K562 (cell line): Measurements from ENCODE around the gene ZBTB43.

ENCODE experiments used
- CHD1 ChIP-seq: fragments of 200-600 bp; sonication (generic); IDR thresholded peaks from one replicate; pipeline ENCODE4 v1.6.1; 2012; ENCODE audit warnings: mild to moderate bottlenecking, moderate library complexity, low read length, inconsistent platforms
- CHD2 ChIP-seq: IDR thresholded peaks from 2 replicates; pipeline ENCODE4 v1.6.1; 2011; ENCODE audit warnings: low read depth, low read length
- EZH2 ChIP-seq: IDR thresholded peaks from 2 replicates; pipeline ENCODE4 v1.6.1; 2012; ENCODE audit warnings: low read depth, mild to moderate bottlenecking, inconsistent platforms, low read length, borderline replicate concordance
- GABPA ChIP-seq: fragments of 200-800 bp; sonication (Bioruptor generic); conservative IDR thresholded peaks from 2 replicates; pipeline ENCODE4 v1.6.1; 2016; ENCODE audit warnings: low read depth, missing genetic modification characterization, missing compliant biosample characterization
- GTF3C2 ChIP-seq: IDR thresholded peaks from 3 replicates; pipeline ENCODE4 v1.6.1; 2011; ENCODE audit warnings: borderline replicate concordance, mild to moderate bottlenecking, moderate library complexity; ENCODE audit not compliant: insufficient read length; ENCODE audit errors: extremely low read depth
- MAX ChIP-seq: sonication (generic); formaldehyde crosslinking; IDR thresholded peaks from 2 replicates; pipeline ENCODE4 v1.9.0; 2022; ENCODE audit warnings: mild to moderate bottlenecking, missing genetic modification reagents
- MAZ ChIP-seq, 2 experiments: fragments of 450-650 bp in 1 of 2; sonication (generic) in 1 of 2; formaldehyde crosslinking; IDR thresholded peaks in 1 of 2; conservative IDR thresholded peaks in 1 of 2; 2 replicates each; pipeline versions ENCODE4 v1.4.0 to v1.5.0; 2020; ENCODE audit warnings: mild to moderate bottlenecking in 1 of 2, missing genetic modification reagents in 1 of 2
- MTF1 ChIP-seq: fragments of 250-450 bp; sonication (Bioruptor Pico); IDR thresholded peaks from 2 replicates; pipeline ENCODE4 v1.9.0; 2021; ENCODE audit warnings: moderate library complexity, mild to moderate bottlenecking, inconsistent platforms, borderline replicate concordance
- REST ChIP-seq, 2 experiments: fragments of 450-650 bp; formaldehyde crosslinking in 1 of 2; IDR thresholded peaks; 2 replicates each; pipeline versions ENCODE4 v1.4.0 to v1.6.1; 2014 to 2020; ENCODE audit warnings: mild to moderate bottlenecking in 2 of 2, borderline replicate concordance in 1 of 2, low read depth in 1 of 2
- TSHZ1 ChIP-seq: fragments of 250-450 bp; sonication (Bioruptor Pico); IDR thresholded peaks from 2 replicates; pipeline ENCODE4 v1.4.0; 2020; ENCODE audit warnings: mild to moderate bottlenecking, moderate library complexity
- ZBTB7A ChIP-seq: IDR thresholded peaks from 2 replicates; pipeline ENCODE4 v1.6.1; 2011; ENCODE audit warnings: low read depth, mild to moderate bottlenecking, low read length, moderate library complexity, borderline replicate concordance; ENCODE audit not compliant: control insufficient read depth
- ZNF23 ChIP-seq: fragments of 250-450 bp; sonication (Bioruptor Pico); IDR thresholded peaks from 2 replicates; pipeline ENCODE4 v1.4.0; 2020; ENCODE audit warnings: mild to moderate bottlenecking

- TF ChIP-seq ZBTB7A (no peak), CHD1 (no peak), MTF1 (CRISPR knock-in tag) (no peak), CHD2 (no peak), MAZ (CRISPR knock-in tag; conservative IDR thresholded peaks at IDR 0.05 in 1 of 2, IDR thresholded peaks at IDR 0.05 in 1 of 2) (no peak), GABPA (tag) (no peak), GTF3C2 (no peak), REST (IDR thresholded peaks at IDR 0.05; ENCODE audit: borderline replicate concordance) (no peak), REST (CRISPR knock-in tag; IDR thresholded peaks at IDR 0.05; ENCODE audit: low read depth) (no peak), TSHZ1 (CRISPR knock-in tag) (no peak), EZH2 (no peak), ZNF23 (CRISPR knock-in tag) (no peak), MAX (CRISPR knock-in tag) (no peak)
Observed at GRCh38 chr9:126833020-126833419, 28.2 kb downstream of the ZBTB43 start.
